Measurements from ENCODE around the gene CMPK2. TPM values are rescaled to one million over a fixed set of nuclear protein-coding genes. Genes with fewer than 3 reads are reported as not detected.

Gene CMPK2
- total and polyA plus RNA-seq, 10 of the 15 experiments (the other 5 are each of a cell fraction or from before 2014, with no cell fraction given): 0.50 to 5.6 (median 3.2) TPM

- TF ChIP-seq, protein P1, sequence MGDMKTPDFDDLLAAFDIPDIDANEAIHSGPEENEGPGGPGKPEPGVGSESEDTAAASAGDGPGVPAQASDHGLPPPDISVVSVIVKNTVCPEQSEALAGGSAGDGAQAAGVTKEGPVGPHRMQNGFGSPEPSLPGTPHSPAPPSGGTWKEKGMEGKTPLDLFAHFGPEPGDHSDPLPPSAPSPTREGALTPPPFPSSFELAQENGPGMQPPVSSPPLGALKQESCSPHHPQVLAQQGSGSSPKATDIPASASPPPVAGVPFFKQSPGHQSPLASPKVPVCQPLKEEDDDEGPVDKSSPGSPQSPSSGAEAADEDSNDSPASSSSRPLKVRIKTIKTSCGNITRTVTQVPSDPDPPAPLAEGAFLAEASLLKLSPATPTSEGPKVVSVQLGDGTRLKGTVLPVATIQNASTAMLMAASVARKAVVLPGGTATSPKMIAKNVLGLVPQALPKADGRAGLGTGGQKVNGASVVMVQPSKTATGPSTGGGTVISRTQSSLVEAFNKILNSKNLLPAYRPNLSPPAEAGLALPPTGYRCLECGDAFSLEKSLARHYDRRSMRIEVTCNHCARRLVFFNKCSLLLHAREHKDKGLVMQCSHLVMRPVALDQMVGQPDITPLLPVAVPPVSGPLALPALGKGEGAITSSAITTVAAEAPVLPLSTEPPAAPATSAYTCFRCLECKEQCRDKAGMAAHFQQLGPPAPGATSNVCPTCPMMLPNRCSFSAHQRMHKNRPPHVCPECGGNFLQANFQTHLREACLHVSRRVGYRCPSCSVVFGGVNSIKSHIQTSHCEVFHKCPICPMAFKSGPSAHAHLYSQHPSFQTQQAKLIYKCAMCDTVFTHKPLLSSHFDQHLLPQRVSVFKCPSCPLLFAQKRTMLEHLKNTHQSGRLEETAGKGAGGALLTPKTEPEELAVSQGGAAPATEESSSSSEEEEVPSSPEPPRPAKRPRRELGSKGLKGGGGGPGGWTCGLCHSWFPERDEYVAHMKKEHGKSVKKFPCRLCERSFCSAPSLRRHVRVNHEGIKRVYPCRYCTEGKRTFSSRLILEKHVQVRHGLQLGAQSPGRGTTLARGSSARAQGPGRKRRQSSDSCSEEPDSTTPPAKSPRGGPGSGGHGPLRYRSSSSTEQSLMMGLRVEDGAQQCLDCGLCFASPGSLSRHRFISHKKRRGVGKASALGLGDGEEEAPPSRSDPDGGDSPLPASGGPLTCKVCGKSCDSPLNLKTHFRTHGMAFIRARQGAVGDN (IDR thresholded peaks at IDR 0.05): peak; percentile 59
- TF ChIP-seq USF1 (IDR thresholded peaks at IDR 0.05; ENCODE audit: borderline replicate concordance, extremely low read length, insufficient read depth, low read depth, low read length) (no peak), BACH1 (IDR thresholded peaks at IDR 0.05; ENCODE audit: borderline replicate concordance) (peak; percentile 42; the same call in 1 of the 2 replicates), SRF (IDR thresholded peaks at IDR 0.05; ENCODE audit: low read depth in 2 of 2, low read length in 2 of 2) (no peak), JUNB (IDR thresholded peaks at IDR 0.05) (no peak), SPI1 (IDR thresholded peaks at IDR 0.05; ENCODE audit: borderline replicate concordance, insufficient read depth, low read depth, low read length) (peak; percentile 88), EP300 (IDR thresholded peaks at IDR 0.05; ENCODE audit: borderline replicate concordance in 1 of 2, control insufficient read depth in 1 of 2, low read depth in 2 of 2, low read length in 2 of 2) (peak; percentile 94), POLR2AphosphoS5 (IDR thresholded peaks at IDR 0.05; ENCODE audit: low read length) (peak; percentile 35; the same call in 1 of the 2 replicates), KAT2A (conservative IDR thresholded peaks at IDR 0.05; ENCODE audit: control insufficient read depth, low read depth, low read length) (no peak), NFYA (IDR thresholded peaks at IDR 0.05; ENCODE audit: borderline replicate concordance, low read depth, low read length) (no peak)
- TF ChIP-seq, protein P2, sequence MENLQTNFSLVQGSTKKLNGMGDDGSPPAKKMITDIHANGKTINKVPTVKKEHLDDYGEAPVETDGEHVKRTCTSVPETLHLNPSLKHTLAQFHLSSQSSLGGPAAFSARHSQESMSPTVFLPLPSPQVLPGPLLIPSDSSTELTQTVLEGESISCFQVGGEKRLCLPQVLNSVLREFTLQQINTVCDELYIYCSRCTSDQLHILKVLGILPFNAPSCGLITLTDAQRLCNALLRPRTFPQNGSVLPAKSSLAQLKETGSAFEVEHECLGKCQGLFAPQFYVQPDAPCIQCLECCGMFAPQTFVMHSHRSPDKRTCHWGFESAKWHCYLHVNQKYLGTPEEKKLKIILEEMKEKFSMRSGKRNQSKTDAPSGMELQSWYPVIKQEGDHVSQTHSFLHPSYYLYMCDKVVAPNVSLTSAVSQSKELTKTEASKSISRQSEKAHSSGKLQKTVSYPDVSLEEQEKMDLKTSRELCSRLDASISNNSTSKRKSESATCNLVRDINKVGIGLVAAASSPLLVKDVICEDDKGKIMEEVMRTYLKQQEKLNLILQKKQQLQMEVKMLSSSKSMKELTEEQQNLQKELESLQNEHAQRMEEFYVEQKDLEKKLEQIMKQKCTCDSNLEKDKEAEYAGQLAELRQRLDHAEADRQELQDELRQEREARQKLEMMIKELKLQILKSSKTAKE (IDR thresholded peaks at IDR 0.05; ENCODE audit: low read depth, poor library complexity, severe bottlenecking): peak; percentile 90
Measured at GRCh38 chr2:6909431-6910385, 44.0 kb upstream of the CMPK2 start (continued).

Data from GM12878 (cell line).